Activated naive CD4-positive, alpha-beta T cell treated with anti-CD3 and anti-CD28 coated beads, Interleukin-2, amount 10 ng/mL, durations not matched to agents 7 days and 5 days (primary cell): ENCODE measurements around the gene FHL2.
"Not testable (repeated sequence)": the region's sequence is repeated elsewhere in the genome, so short reads cannot be mapped to it uniquely, and the experiment has no call there.

ENCODE experiments used
- CTCF ChIA-PET: fragments of 350-600 bp; sonication (Branson Sonifier 250); formaldehyde crosslinking; loops from one replicate; lab custom pipeline; 2021; ENCODE audit warnings: antibody characterized with exemption; lab: Charles Lee
- DNase-seq: peaks from one replicate; pipeline ENCODE4 v3.0.0-alpha.2; 2020
- H3K27ac Mint-ChIP-seq: one replicate; pipeline ENCODE4 v1.8.0; 2021; ENCODE audit warnings: mild to moderate bottlenecking, moderate library complexity, mixed read lengths
- H3K27me3 Mint-ChIP-seq: one replicate; pipeline ENCODE4 v1.8.0; 2021; ENCODE audit warnings: mild to moderate bottlenecking, mixed read lengths
- H3K36me3 Mint-ChIP-seq: one replicate; pipeline ENCODE4 v1.8.0; 2021; ENCODE audit warnings: mixed read lengths
- H3K4me1 Mint-ChIP-seq: one replicate; pipeline ENCODE4 v1.8.0; 2021; ENCODE audit warnings: mixed read lengths
- H3K4me3 Mint-ChIP-seq: one replicate; pipeline ENCODE4 v1.8.0; 2021; ENCODE audit warnings: mild to moderate bottlenecking, moderate library complexity, mixed read lengths
- H3K9me3 Mint-ChIP-seq: one replicate; pipeline ENCODE4 v1.8.0; 2021; ENCODE audit warnings: mixed read lengths

FHL2 gene

DNA sequence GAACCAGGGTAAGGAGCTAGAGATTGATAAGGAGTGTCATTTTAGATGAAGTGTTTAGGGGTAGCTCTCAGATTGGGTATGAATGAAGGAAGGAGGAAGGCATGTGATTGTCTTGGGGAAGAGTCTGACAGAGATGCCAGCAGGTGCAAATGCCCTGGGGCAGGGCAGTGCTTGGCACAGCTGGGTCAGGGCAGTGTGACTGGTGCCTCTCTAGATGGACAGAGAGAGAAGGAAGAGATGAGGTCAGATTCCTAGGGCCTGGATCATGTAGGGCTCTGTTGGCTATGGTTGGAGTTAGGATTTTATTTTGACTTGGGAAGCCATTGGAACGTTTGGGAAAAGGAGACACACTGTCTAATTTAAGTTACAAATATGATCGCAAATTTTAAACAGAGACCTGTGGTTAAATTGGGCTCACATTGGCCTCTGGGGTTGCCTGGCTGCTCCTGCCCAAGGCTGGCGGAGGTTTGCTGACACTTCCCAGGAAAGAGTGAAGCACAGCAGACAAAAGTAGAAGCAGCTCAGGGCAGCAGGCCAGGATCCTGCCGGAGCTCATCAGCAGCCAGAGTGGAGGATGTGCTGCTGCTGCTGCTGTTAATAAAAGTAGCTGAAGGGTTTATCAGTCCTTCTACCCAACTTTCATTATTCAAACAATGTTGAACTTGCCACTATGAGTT is 32.7 kb upstream of the FHL2 start:
- peaks cover 4% of the 10 kb centered on the region for H3K27me3 Mint-ChIP-seq
- H3K4me3 Mint-ChIP-seq: no peak overlapping the region
- H3K4me1 Mint-ChIP-seq: peaks cover 10% of the 10 kb centered on the region
- no peaks in the 10 kb centered on the region for H3K9me3 Mint-ChIP-seq
- no peak for DNase-seq
- CTCF ChIA-PET: no interaction called here
- no peak overlapping the region for H3K27ac Mint-ChIP-seq
- H3K36me3 Mint-ChIP-seq: no peaks in the 10 kb centered on the region

DNA sequence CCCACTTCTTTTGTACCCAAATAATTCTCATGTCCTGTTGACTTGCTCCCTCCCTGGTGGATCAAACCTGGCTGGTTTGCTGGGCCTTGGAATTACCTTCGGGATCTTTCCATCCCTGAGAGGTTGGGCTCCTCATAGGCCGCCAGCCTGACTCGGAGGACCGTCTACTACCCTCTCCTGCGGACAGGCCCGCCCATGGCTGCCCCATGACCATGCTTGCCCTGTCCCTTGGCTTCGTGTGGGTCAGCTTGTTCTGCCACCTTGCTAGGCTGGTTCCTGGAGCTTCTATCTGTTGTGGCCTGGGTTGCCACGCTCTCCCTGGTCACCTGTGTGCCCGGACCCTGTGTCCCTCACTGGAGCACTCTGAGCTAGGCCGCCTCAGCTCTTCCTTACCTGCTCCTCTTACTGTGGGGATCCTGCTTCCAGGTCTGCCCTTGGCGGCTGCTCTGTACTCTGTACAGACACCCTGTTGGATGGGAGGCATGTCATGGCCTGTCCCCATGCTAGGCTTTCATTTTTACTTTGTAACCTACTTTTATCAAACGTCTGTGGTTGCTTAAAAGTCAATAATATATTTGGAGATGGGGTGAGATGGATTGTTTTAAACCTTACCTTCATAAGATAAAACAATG is 29.7 kb upstream of the FHL2 start:
- CTCF ChIA-PET: no interaction called here
- H3K36me3 Mint-ChIP-seq: no peaks in the 10 kb centered on the region
- no peaks in the 10 kb centered on the region for H3K9me3 Mint-ChIP-seq
- H3K27ac Mint-ChIP-seq: no peak overlapping the region
- DNase-seq: no peak
- H3K27me3 Mint-ChIP-seq: peaks cover 18% of the 10 kb centered on the region
- H3K4me3 Mint-ChIP-seq: no peak overlapping the region
- peaks cover 17% of the 10 kb centered on the region for H3K4me1 Mint-ChIP-seq

DNA sequence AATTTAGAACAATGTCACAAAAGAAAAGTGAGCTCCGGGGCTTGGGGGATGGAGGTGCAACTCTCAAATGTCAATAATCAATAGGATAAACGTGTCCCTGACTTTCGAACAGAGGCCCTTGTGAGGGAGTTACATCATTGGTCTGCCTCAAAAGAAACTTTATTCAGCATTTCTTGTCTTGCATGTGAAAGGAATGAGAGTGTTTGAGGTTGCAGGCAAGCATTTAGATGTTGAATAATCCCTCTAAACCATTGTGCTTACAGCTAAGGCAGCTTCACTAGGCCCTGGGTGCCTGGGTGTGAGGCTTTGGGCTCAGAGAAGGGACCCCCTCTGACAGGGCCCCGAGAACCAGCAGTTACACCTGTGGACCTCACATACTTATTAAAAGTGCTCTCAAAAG is 28.6 kb upstream of the FHL2 start:
- no peak overlapping the region for H3K27ac Mint-ChIP-seq

DNA sequence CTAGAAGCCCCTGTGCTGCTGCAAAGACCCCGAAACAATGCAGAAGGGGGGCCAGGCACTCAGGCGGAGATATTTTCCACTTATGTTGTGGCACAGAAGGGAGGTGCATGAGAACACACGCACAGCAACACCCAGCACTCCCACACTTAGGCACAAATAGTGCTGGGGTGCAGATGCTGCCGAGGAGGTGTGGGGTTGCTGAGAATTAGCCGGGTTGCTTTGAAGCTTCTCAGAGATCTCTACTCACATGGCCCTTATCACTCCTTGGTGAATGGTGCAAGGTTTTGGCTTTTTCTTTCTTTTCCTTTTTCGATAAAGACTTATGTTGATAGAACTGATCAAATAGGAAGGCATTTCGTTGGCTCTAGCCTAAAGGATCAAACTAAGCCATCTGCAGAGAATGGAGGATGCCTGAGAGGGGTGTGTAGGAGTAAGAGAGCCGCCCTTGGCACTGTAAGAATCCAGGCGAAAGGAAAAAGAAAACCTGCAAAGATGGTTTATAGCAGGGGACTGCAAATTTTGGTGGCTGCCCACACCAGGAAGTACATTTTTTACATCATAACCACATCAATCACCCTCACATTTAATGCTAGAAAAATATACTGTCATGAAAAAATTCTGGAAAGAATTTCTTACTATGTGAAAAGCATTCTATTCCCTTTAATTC is 27.9 kb upstream of the FHL2 start:
- DNase-seq: no peak
- H3K4me3 Mint-ChIP-seq: no peak overlapping the region
- H3K27me3 Mint-ChIP-seq: peaks cover 25% of the 10 kb centered on the region
- H3K36me3 Mint-ChIP-seq: no peaks in the 10 kb centered on the region
- no peak overlapping the region for H3K27ac Mint-ChIP-seq
- no peaks in the 10 kb centered on the region for H3K9me3 Mint-ChIP-seq
- peaks cover 17% of the 10 kb centered on the region for H3K4me1 Mint-ChIP-seq
- CTCF ChIA-PET: no interaction called here

More for the DNA sequence above, 28.6 kb upstream of the FHL2 start:
- H3K9me3 Mint-ChIP-seq: no peaks in the 10 kb centered on the region
- DNase-seq: no peak
- H3K4me3 Mint-ChIP-seq: no peak overlapping the region
- H3K36me3 Mint-ChIP-seq: no peaks in the 10 kb centered on the region
- peaks cover 17% of the 10 kb centered on the region for H3K4me1 Mint-ChIP-seq
- peaks cover 20% of the 10 kb centered on the region for H3K27me3 Mint-ChIP-seq
- CTCF ChIA-PET: no interaction called here

DNA sequence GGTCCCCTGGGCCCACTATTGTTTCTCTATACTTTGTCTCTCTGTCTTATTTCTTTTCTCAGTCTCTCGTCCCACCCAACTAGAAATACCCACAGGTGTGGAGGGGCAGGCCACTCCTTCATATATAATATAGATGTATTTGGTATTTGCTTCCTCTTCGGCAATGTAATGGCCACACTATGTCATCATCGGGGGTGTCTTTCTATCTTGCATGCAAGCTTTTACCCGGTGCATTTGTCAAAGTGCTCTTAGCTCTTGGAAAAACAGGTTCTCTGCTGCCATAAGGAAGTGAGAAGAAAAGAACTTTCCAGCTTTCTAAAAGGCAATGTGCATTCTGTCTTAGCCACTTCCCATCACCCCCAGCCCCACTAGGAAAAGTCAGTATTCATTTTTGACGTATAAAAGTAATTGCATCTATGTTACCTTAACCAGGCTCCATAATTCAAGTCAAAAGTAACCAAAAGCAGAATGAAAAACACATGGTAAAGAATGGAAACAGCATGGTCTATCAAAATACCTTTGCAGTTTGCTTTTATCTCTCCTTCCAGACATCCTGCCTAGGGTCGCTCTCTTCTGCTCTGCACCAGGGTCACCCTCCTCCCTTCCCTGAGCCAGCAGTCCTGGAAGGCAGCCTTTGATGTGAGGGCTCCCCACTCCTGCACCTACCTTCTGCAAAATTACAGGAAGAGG is 27.2 kb upstream of the FHL2 start:
- Mint-ChIP-seq H3K4me3 (no peak overlapping the region), H3K27me3 (peaks cover 28% of the 10 kb centered on the region), H3K36me3 (no peaks in the 10 kb centered on the region), H3K9me3 (no peaks in the 10 kb centered on the region), H3K4me1 (peaks cover 17% of the 10 kb centered on the region), H3K27ac (no peak overlapping the region)
- DNase-seq: no peak
- CTCF ChIA-PET: no interaction called here

DNA sequence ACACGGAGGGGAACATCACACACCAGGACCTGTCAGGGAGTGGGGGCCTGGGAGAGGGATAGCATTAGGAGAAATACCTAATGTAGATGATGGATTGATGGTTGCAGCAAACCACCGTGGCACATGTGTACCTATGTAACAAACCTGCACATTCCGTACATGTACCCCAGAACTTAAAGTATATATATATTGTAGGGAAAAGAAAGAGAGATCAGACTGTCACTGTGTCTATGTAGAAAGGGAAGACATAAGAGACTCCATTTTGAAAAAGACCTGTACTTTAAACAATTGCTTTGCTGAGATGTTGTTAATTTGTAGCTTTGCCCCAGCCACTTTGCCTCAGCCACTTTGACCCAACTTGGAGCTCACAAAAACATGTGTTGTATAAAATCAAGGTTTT is 26.0 kb upstream of the FHL2 start:
- H3K27ac Mint-ChIP-seq, H3K4me3 Mint-ChIP-seq, H3K9me3 Mint-ChIP-seq, H3K36me3 Mint-ChIP-seq, DNase-seq, CTCF ChIA-PET: not testable (repeated sequence)
- peaks cover 17% of the 10 kb centered on the region for H3K4me1 Mint-ChIP-seq
- peaks cover 37% of the 10 kb centered on the region for H3K27me3 Mint-ChIP-seq

DNA sequence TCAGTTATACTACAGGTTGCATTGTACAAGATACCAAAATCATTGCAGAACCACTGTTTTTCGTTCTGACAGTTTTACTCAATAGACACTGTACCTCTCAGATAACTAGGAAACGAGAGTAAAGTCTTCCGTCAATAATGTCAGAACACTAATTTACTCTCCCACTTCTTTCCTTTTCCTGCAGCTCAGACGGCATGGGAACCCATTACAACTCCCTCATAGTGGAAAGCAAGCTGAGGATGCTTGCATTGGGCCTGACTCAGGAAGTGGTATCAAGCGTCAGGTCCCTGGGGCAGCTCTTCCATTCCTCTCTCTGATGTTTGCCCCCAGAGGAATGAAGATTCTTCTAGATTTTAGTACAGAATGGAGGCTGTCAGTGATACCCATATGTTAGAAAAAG is 23.9 kb upstream of the FHL2 start:
- DNase-seq: no peak
- Mint-ChIP-seq H3K9me3 (peaks cover 3% of the 10 kb centered on the region), H3K27me3 (peaks cover 41% of the 10 kb centered on the region), H3K4me3 (no peak overlapping the region), H3K4me1 (peaks cover 17% of the 10 kb centered on the region), H3K27ac (no peak overlapping the region), H3K36me3 (no peaks in the 10 kb centered on the region)
- CTCF ChIA-PET: no interaction called here

DNA sequence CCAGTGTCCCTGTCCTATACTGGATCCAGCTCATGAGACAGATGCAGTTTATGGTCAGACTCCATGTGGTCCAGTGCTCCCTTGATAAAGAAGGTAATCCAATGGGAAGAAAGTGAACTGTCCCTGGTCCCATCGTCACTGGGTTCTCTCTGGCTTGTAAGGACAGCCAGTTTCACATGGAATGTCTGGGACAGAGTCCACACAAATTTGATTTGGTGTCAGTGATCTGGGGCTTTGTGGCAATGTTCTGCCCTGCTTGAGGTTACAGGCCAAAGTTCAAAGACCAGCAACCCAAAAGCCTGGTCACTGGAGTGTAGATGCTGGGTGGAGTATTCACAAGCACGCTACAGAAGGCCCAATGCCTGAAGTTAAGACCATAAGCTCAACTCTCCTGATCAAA is 22.2 kb upstream of the FHL2 start:
- Mint-ChIP-seq H3K4me1 (peaks cover 6% of the 10 kb centered on the region), H3K9me3 (peaks cover 3% of the 10 kb centered on the region), H3K27me3 (peaks cover 46% of the 10 kb centered on the region), H3K27ac (no peak overlapping the region), H3K4me3 (no peak overlapping the region), H3K36me3 (no peaks in the 10 kb centered on the region)
- no peak for DNase-seq
- CTCF ChIA-PET: no interaction called here

DNA sequence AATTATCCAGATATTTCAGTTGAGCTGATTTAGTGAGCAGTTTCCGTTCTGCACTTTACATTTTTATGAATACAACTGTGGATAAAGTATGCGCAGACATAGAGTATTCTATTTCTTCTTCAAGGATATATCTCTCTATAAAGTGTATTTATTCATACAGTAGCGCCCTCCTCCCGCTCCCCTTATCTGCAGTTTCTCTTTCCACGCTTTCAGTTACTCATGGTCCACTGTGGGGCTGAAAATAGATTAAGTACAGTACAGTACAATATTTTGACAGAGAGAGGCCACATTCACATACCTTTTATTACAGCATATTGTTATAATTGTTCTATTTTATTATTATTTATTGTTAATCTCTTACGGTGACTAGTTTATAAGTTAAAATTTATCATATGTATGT is 19.7 kb upstream of the FHL2 start:
- Mint-ChIP-seq H3K36me3 (no peaks in the 10 kb centered on the region), H3K4me1 (peaks cover 4% of the 10 kb centered on the region), H3K4me3 (no peak overlapping the region), H3K27me3 (peaks cover 45% of the 10 kb centered on the region), H3K9me3 (peaks cover 3% of the 10 kb centered on the region), H3K27ac (no peak overlapping the region)
- no peak for DNase-seq
- CTCF ChIA-PET: no interaction called here

DNA sequence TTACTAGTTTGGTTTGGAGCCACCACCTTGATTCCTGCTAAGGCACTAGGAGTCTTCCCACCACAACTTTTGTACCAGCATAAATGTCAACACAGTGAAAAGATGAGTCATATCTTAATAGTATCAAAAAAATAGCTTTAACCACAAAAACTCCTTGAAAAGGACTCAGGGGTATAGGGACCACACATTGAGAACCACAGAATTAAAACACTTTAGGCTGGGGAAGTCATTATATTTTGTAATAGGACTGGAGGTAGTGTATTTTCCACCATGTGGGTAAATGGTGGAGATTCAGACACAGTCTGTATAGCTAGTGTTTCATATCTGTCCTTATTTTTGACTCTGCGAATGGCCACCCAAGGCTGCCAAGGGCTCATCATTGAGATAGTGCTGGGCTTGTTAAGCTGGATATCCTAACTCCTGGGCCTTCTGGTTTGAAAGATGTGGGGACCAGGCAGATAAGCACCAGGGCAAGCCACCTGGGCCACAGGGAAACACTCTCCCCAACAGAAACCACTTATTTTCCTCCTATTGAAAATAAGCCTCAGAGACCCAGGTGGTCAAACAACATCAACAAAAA is 19.1 kb upstream of the FHL2 start:
- no peak for DNase-seq
- Mint-ChIP-seq H3K27me3 (peaks cover 48% of the 10 kb centered on the region), H3K4me1 (peaks cover 4% of the 10 kb centered on the region), H3K9me3 (peaks cover 3% of the 10 kb centered on the region), H3K4me3 (no peak overlapping the region), H3K27ac (no peak overlapping the region), H3K36me3 (no peaks in the 10 kb centered on the region)
- CTCF ChIA-PET: no interaction called here

DNA sequence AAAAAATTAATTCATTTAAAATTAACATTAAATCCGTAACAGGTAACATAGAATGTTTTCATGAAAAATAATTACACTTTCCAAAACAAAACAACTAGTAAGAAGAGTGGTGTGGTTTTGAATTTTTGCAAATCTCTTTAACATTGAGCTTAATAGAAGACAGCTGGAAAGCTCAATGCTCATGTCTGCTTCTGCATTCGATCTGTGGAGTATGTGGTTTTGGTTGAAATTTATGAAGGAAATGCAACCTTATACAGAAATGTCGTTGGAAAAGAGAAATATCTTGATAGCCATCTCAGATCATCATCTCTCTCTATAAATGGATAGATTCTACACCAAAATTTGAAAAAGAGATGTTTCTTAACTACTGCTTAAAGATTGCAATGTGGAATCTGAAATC is 17.3 kb upstream of the FHL2 start:
- DNase-seq: no peak
- H3K27ac Mint-ChIP-seq: no peak overlapping the region
- CTCF ChIA-PET: no interaction called here

DNA sequence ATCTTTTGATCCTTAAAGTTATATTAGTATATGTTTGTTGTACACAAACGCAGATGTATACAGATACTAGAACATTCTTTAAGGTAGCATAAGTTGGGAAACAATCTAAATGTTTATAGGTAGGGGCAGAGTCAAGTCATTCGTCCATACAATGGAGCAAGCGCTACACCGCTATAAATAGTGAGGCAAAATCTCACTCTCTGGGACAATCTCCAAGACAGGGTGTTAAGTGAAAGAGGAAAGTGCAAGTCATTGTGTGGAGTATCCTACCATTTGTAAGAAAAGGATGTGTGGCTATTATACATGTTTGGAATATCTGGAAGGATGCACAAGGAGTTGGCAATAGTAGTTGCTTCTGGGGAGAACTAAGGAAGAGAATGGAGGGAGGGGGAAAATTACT is 16.2 kb upstream of the FHL2 start:
- H3K27me3 Mint-ChIP-seq: peaks cover 48% of the 10 kb centered on the region
- no peak for DNase-seq
- no peaks in the 10 kb centered on the region for H3K36me3 Mint-ChIP-seq
- CTCF ChIA-PET: no interaction called here
- H3K4me1 Mint-ChIP-seq: peaks cover 4% of the 10 kb centered on the region
- H3K27ac Mint-ChIP-seq: no peak overlapping the region
- H3K9me3 Mint-ChIP-seq: peaks cover 3% of the 10 kb centered on the region
- no peak overlapping the region for H3K4me3 Mint-ChIP-seq

More for the DNA sequence above, 17.3 kb upstream of the FHL2 start:
- Mint-ChIP-seq H3K36me3 (no peaks in the 10 kb centered on the region), H3K9me3 (peaks cover 3% of the 10 kb centered on the region), H3K27me3 (peaks cover 55% of the 10 kb centered on the region), H3K4me3 (no peak overlapping the region), H3K4me1 (peaks cover 4% of the 10 kb centered on the region)

DNA sequence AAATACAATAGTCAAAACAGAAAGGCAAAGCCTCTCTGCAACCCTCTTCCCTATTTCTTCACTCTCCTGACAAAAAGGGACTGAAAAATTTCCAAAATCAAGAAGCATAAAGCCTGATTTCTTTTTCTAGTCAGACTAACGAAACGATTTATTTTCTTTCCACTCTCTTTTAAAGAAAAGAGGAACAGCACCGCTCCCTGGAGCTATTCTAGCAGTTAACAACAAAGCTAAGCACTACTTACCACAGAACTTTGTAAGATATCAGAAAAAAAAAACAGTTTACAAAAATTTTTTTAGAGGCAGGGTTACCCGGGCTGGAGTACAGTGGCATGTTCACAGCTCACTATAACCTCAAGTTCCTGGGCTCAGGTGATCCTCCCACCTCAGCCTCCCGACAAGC is 14.4 kb upstream of the FHL2 start:
- no peaks in the 10 kb centered on the region for H3K36me3 Mint-ChIP-seq
- no peak for DNase-seq
- H3K4me1 Mint-ChIP-seq: peaks cover 4% of the 10 kb centered on the region
- no peak overlapping the region for H3K4me3 Mint-ChIP-seq
- H3K27ac Mint-ChIP-seq: no peak overlapping the region
- no peaks in the 10 kb centered on the region for H3K9me3 Mint-ChIP-seq
- peaks cover 60% of the 10 kb centered on the region for H3K27me3 Mint-ChIP-seq
- CTCF ChIA-PET: no interaction called here

DNA sequence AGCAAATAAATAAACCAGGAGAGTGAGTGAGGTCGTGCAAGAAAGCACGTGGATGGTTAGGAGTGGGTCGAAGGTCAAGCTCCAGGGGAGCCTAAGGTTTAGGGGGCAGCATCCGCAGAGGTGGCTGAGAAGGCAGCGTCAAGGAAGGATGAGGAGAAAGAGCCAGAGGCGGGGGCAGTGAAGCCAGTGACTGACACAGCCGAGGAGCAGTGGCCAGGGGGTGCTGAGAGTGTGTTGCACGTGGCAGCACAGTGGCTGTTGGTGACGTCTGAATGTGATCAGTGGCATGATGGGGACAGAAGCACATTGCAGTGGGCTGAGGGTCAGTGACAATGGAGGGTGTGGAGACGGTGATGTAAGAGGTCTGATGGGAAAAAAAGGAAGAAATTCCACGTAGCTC is 13.7 kb upstream of the FHL2 start:
- Mint-ChIP-seq H3K36me3 (no peaks in the 10 kb centered on the region), H3K4me1 (peaks cover 4% of the 10 kb centered on the region), H3K9me3 (no peaks in the 10 kb centered on the region), H3K27ac (no peak overlapping the region), H3K27me3 (peaks cover 63% of the 10 kb centered on the region), H3K4me3 (no peak overlapping the region)
- DNase-seq: no peak
- CTCF ChIA-PET: no interaction called here
